HepG2 (cell line): ENCODE results near the gene SLC22A14.

Experiments
- CHD2 ChIP-seq: IDR thresholded peaks from 2 replicates; pipeline ENCODE4 v1.6.1; 2011; ENCODE audit warnings: low read depth, low read length, improper control_type of control experiment
- CTCF ChIP-seq: sonication (generic); formaldehyde crosslinking; IDR thresholded peaks from 2 replicates; pipeline ENCODE4 v1.5.0; 2020; ENCODE audit warnings: mild to moderate bottlenecking, missing genetic modification reagents, moderate library complexity
- E2F2 ChIP-seq: sonication (generic); formaldehyde crosslinking; IDR thresholded peaks from 2 replicates; pipeline ENCODE4 v1.4.0; 2020; ENCODE audit warnings: missing genetic modification reagents, borderline replicate concordance
- FOSL1 ChIP-seq: sonication (generic); formaldehyde crosslinking; IDR thresholded peaks from 2 replicates; pipeline ENCODE4 v1.9.0; 2021; ENCODE audit warnings: missing genetic modification reagents, borderline replicate concordance
- MYC ChIP-seq: sonication (generic); formaldehyde crosslinking; IDR thresholded peaks from 2 replicates; pipeline ENCODE4 v1.9.0; 2021; ENCODE audit warnings: missing genetic modification reagents, borderline replicate concordance
- NCOA1 ChIP-seq: sonication (generic); formaldehyde crosslinking; IDR thresholded peaks from 2 replicates; pipeline ENCODE4 v1.9.0; 2021; ENCODE audit warnings: missing genetic modification reagents
- POLR2A ChIP-seq, 2 experiments: IDR thresholded peaks; 2 replicates each; pipeline ENCODE4 v1.6.1; 2011; ENCODE audit warnings: low read depth in 2 of 2, low read length in 2 of 2, mild to moderate bottlenecking in 1 of 2, moderate library complexity in 1 of 2; ENCODE audit not compliant: insufficient read depth in 1 of 2
- RAD51 ChIP-seq: fragments of 450-650 bp; IDR thresholded peaks from 2 replicates; pipeline ENCODE4 v1.6.1; 2016; ENCODE audit warnings: borderline replicate concordance
- RFX5 ChIP-seq: IDR thresholded peaks from 2 replicates; pipeline ENCODE4 v1.6.1; 2011; ENCODE audit warnings: low read depth, low read length, improper control_type of control experiment
- SMAD3 ChIP-seq: sonication (generic); formaldehyde crosslinking; IDR thresholded peaks from 2 replicates; pipeline ENCODE4 v1.4.0; 2020; ENCODE audit warnings: missing genetic modification reagents
- ZNF160 ChIP-seq: sonication (generic); formaldehyde crosslinking; IDR thresholded peaks from 2 replicates; pipeline ENCODE4 v1.8.0; 2022; ENCODE audit warnings: mild to moderate bottlenecking, inconsistent platforms, missing genetic modification reagents

GRCh38 chr3:38312356-38312755 is 30.3 kb downstream of the SLC22A14 start:
- TF ChIP-seq E2F2 (CRISPR knock-in tag) (no peak), MYC (CRISPR knock-in tag) (no peak), POLR2A (IDR thresholded peaks at IDR 0.05; ENCODE audit: insufficient read depth in 1 of 2, low read depth in 2 of 2, low read length in 2 of 2) (no peak), NCOA1 (no peak), RFX5 (no peak), RAD51 (no peak), CHD2 (no peak), SMAD3 (CRISPR knock-in tag) (no peak), CTCF (no peak), ZNF160 (no peak), FOSL1 (CRISPR knock-in tag) (no peak)
